ENCODE results near the gene SMIM38. TPM values are rescaled to one million over a fixed set of nuclear protein-coding genes. Genes with fewer than 3 reads are reported as not detected.
A peak's percentile ranks its signal among the peaks of the same experiment; 100 is the strongest.

SMIM38 gene
- total RNA-seq, 1 experiment from 2014 or later: 0.09 TPM

GRCh38 chr11:69170704-69171103, 15.0 kb downstream of the SMIM38 start:
- Histone ChIP-seq H2AK5ac (ENCODE audit: insufficient read length, low read length) (no peak overlapping the region), H3K9me3 (ENCODE audit: control insufficient read depth, low read depth, low read length) (no peaks in the 10 kb centered on the region), H4K8ac (replicated peaks; ENCODE audit: insufficient read length, low read depth, low read length) (no peak overlapping the region), H2AFZ (ENCODE audit: low read length) (no peak overlapping the region), H2BK15ac (ENCODE audit: low read depth, low read length) (no peak overlapping the region), H3K4ac (ENCODE audit: low read depth, low read length) (no peak overlapping the region), H3K79me1 (ENCODE audit: insufficient read depth, low read depth, low read length, poor library complexity, severe bottlenecking) (no peaks in the 10 kb centered on the region), H2BK12ac (ENCODE audit: insufficient read length, low read depth, low read length) (no peak overlapping the region), H3K9ac (ENCODE audit: extremely low read depth, insufficient read length, low read length) (no peak overlapping the region), H4K20me1 (ENCODE audit: control insufficient read depth, insufficient read depth, insufficient read length) (no peaks in the 10 kb centered on the region), H2BK20ac (ENCODE audit: low read depth, low read length, poor library complexity, severe bottlenecking) (no peak overlapping the region), H3K4me1 (ENCODE audit: insufficient read depth, low read length) (no peaks in the 10 kb centered on the region), H3K4me2 (ENCODE audit: insufficient read depth, insufficient read length, low read length) (no peak overlapping the region), H3K18ac (ENCODE audit: insufficient read length, low read depth, low read length) (no peak overlapping the region), H4K91ac (ENCODE audit: insufficient read length, low read depth, low read length) (no peak overlapping the region), H2BK5ac (ENCODE audit: insufficient read length, low read length) (no peak overlapping the region), H3K23me2 (ENCODE audit: insufficient read length, low read depth, low read length, poor library complexity, severe bottlenecking) (no peaks in the 10 kb centered on the region), H2BK120ac (ENCODE audit: low read depth, low read length, poor library complexity, severe bottlenecking) (no peak overlapping the region), H4K5ac (ENCODE audit: insufficient read length, low read depth, low read length) (no peak overlapping the region), H3T11ph (ENCODE audit: low read length) (no peak overlapping the region), H3K56ac (ENCODE audit: insufficient read length, low read depth, low read length) (no peak overlapping the region), H3K23ac (ENCODE audit: insufficient read length, low read depth, low read length) (no peak overlapping the region), H3K27ac (ENCODE audit: insufficient read length, low read depth, low read length) (no peak overlapping the region), H3K79me2 (ENCODE audit: insufficient read depth, low read length) (no peaks in the 10 kb centered on the region), H3K27me3 (ENCODE audit: insufficient read depth, low read length) (no peaks in the 10 kb centered on the region), H3K14ac (ENCODE audit: insufficient read depth, low read length) (no peak overlapping the region)
- H3K27me3 Mint-ChIP-seq (ENCODE audit: low read depth): peaks cover 23% of the 10 kb centered on the region
- no peak for DNase-seq
- no peaks in the 10 kb centered on the region for H3K36me3 Mint-ChIP-seq (ENCODE audit: insufficient read depth in 1 of 3, low read depth in 3 of 3)
- TF ChIP-seq CTCF (conservative IDR thresholded peaks at IDR 0.05): no peak
- H3K4me1 Mint-ChIP-seq: peaks cover 7 to 9% of the 10 kb centered on the region in 2 experiments; a peak in 3 of 4 replicates
- peaks cover 4 to 7% of the 10 kb centered on the region in 2 experiments; a peak in 2 of 5 replicates for H3K9me3 Mint-ChIP-seq
- H3K27ac Mint-ChIP-seq: peak overlapping the region in 1 of 3 experiments; percentile 80; a peak in 1 of 7 replicates
- no CpG with 5 or more reads among the region's 6 CpGs for WGBS (ENCODE audit: extremely low coverage, insufficient read length, low lambda C conversion rate)
- H3K4me3 Mint-ChIP-seq: no peak overlapping the region

Measured in H9 (cell line).